ENCODE measurements around the gene EIF4G1. TPM values are rescaled to one million over a fixed set of nuclear protein-coding genes. Genes with fewer than 3 reads are reported as not detected.
A peak's percentile ranks its signal among the peaks of the same experiment; 100 is the strongest.

The EIF4G1 gene
- total and polyA plus RNA-seq, 2 donors (not counting 3 experiments of a cell fraction or from before 2014, with no cell fraction given) = 355 to 532 TPM

GRCh38 chr3:184321666-184322065, 7.3 kb downstream of the EIF4G1 start:
- Histone ChIP-seq H3K36me3 (ENCODE audit: control insufficient read depth in 2 of 2, extremely low read depth in 1 of 2, insufficient read depth in 2 of 2, low read length in 2 of 2) (peaks cover 65 to 69% of the 10 kb centered on the region in 2 experiments), H3K27me3 (ENCODE audit: control insufficient read depth in 2 of 2, insufficient read depth in 2 of 2, low read length in 2 of 2) (no peaks in the 10 kb centered on the region), H3K4me2 (ENCODE audit: insufficient read depth, low read length) (no peak overlapping the region), H3K79me2 (ENCODE audit: control insufficient read depth, insufficient read depth, low read length) (peaks cover 91% of the 10 kb centered on the region), H3K9ac (replicated peaks; ENCODE audit: extremely low read depth, insufficient read depth, low read length) (no peak overlapping the region), H3K27ac (ENCODE audit: insufficient read depth, low read depth, low read length) (no peak overlapping the region), H3K4me1 (ENCODE audit: control insufficient read depth, extremely low read depth, insufficient read depth, low read length) (peaks cover 40% of the 10 kb centered on the region), H2AFZ (ENCODE audit: low read depth, low read length) (no peak overlapping the region), H3K4me3 (replicated peaks in 1 of 3; ENCODE audit: insufficient read depth in 1 of 3, low read depth in 1 of 3, low read length in 3 of 3) (no peak overlapping the region), H4K20me1 (replicated peaks; ENCODE audit: control insufficient read depth, extremely low read depth, insufficient read depth, low read length) (peaks cover 1% of the 10 kb centered on the region), H3K9me1 (replicated peaks; ENCODE audit: control insufficient read depth, extremely low read depth, insufficient read depth, low read length) (no peaks in the 10 kb centered on the region), H3K9me3 (replicated peaks; ENCODE audit: control insufficient read depth, insufficient read depth, low read length) (no peaks in the 10 kb centered on the region)
- dilution Hi-C loops (cut with MboI; ENCODE audit: extremely low pct_ligation_motif_present, low sequenced_read_pairs) = no loop called here
- BruUV-seq (replicated peaks) = TSS peak; percentile 32
- CTCF ChIA-PET = no interaction called here
- no peak for TF ChIP-seq POLR2A (IDR thresholded peaks at IDR 0.05; ENCODE audit: low read depth, low read length)
- no peak for TF ChIP-seq MYC (IDR thresholded peaks at IDR 0.05; ENCODE audit: low read depth, low read length)
- no peak for TF ChIP-seq GATA2 (IDR thresholded peaks at IDR 0.05; ENCODE audit: insufficient read depth, insufficient read length, low read depth, low read length)
- intact Hi-C loops (cut with micrococcal nuclease) = no loop called here
- FAIRE-seq (no peak), DNase-seq (ENCODE audit: low read depth, low spot score) (no peak)
- POLR2A ChIA-PET = no interaction called here

- Histone ChIP-seq H4K20me1 (replicated peaks; ENCODE audit: control insufficient read depth, extremely low read depth, insufficient read depth, low read length) (no peaks in the 10 kb centered on the region), H3K4me3 (replicated peaks in 1 of 3; ENCODE audit: insufficient read depth in 1 of 3, low read depth in 1 of 3, low read length in 3 of 3) (no peak overlapping the region), H3K4me1 (ENCODE audit: control insufficient read depth, extremely low read depth, insufficient read depth, low read length) (peaks cover 28% of the 10 kb centered on the region), H3K36me3 (ENCODE audit: control insufficient read depth in 2 of 2, extremely low read depth in 1 of 2, insufficient read depth in 2 of 2, low read length in 2 of 2) (peaks cover 68 to 73% of the 10 kb centered on the region in 2 experiments), H3K9ac (replicated peaks; ENCODE audit: extremely low read depth, insufficient read depth, low read length) (no peak overlapping the region), H2AFZ (ENCODE audit: low read depth, low read length) (no peak overlapping the region), H3K4me2 (ENCODE audit: insufficient read depth, low read length) (no peak overlapping the region), H3K27ac (ENCODE audit: insufficient read depth, low read depth, low read length) (no peak overlapping the region), H3K27me3 (ENCODE audit: control insufficient read depth in 2 of 2, insufficient read depth in 2 of 2, low read length in 2 of 2) (no peaks in the 10 kb centered on the region), H3K9me3 (replicated peaks; ENCODE audit: control insufficient read depth, insufficient read depth, low read length) (no peaks in the 10 kb centered on the region), H3K9me1 (replicated peaks; ENCODE audit: control insufficient read depth, extremely low read depth, insufficient read depth, low read length) (no peaks in the 10 kb centered on the region), H3K79me2 (ENCODE audit: control insufficient read depth, insufficient read depth, low read length) (peaks cover 89% of the 10 kb centered on the region)
- intact Hi-C loops (cut with micrococcal nuclease) (no loop called here), dilution Hi-C loops (cut with MboI; ENCODE audit: extremely low pct_ligation_motif_present, low sequenced_read_pairs) (no loop called here)
- FAIRE-seq = no peak
- ChIA-PET CTCF (no interaction called here), POLR2A (no interaction called here)
- DNase-seq (ENCODE audit: low read depth, low spot score) = no peak
- TF ChIP-seq FOS (IDR thresholded peaks at IDR 0.05; ENCODE audit: borderline replicate concordance, insufficient read depth, low read length) (no peak), GATA2 (IDR thresholded peaks at IDR 0.05; ENCODE audit: insufficient read depth, insufficient read length, low read depth, low read length) (no peak)
- BruUV-seq (replicated peaks) = no TSS peak
Observed at GRCh38 chr3:184322731-184323487, 8.5 kb downstream of the EIF4G1 start.
